CD4-positive, alpha-beta T cell (primary cell): ENCODE measurements around the gene TAGLN2. TPM values are rescaled to one million over a fixed set of nuclear protein-coding genes. Genes with fewer than 3 reads are reported as not detected.

ENCODE experiments used
- ATAC-seq: fragments of 200-7000 bp; cut with Tn5 transposase; one replicate; pipeline ENCODE4 v1.10.0; 2022; ENCODE audit warnings: mild to moderate bottlenecking; ENCODE audit not compliant: poor library complexity
- CTCF ChIA-PET: fragments of 350-600 bp; sonication (Branson Sonifier 250); formaldehyde crosslinking; loops from one replicate; lab custom pipeline; 2021; ENCODE audit warnings: antibody characterized with exemption, inconsistent platforms; lab: Charles Lee
- POLR2A ChIA-PET: fragments of 350-600 bp; sonication (Branson Sonifier 250); formaldehyde crosslinking; loops from one replicate; lab custom pipeline; 2021; ENCODE audit warnings: antibody characterized with exemption, inconsistent platforms; lab: Charles Lee
- DNase-seq, 14 experiments: peaks; one replicate each; pipeline ENCODE4 v3.0.0-alpha.2; 2013 to 2020; ENCODE audit warnings: mixed read lengths in 2 of 14
- H3K27ac ChIP-seq, 2 donors: one replicate each; pipeline versions ENCODE4 v1.5.1 to v1.7.0; 2013; ENCODE audit warnings: low read length in 2 of 2, low read depth in 1 of 2, mild to moderate bottlenecking in 1 of 2
- H3K27me3 ChIP-seq, 2 experiments: 1 replicate in 1 of 2; 2 replicates in 1 of 2; pipeline versions ENCODE4 v1.6.1 to v1.7.0; 2013; ENCODE audit warnings: low read length in 2 of 2, control low read depth in 1 of 2, mild to moderate bottlenecking in 1 of 2, moderate library complexity in 1 of 2; ENCODE audit not compliant: insufficient read depth in 2 of 2, control insufficient read depth in 1 of 2
- H3K36me3 ChIP-seq: one replicate; pipeline ENCODE4 v1.6.1; 2013; ENCODE audit warnings: low read length, control low read depth; ENCODE audit not compliant: insufficient read depth
- H3K4me1 ChIP-seq: one replicate; pipeline ENCODE4 v1.6.1; 2013; ENCODE audit warnings: low read length, control low read depth; ENCODE audit not compliant: insufficient read depth
- H3K4me3 ChIP-seq: one replicate; pipeline ENCODE4 v1.5.1; 2013; ENCODE audit warnings: mild to moderate bottlenecking, low read length, moderate library complexity
- H3K9me3 ChIP-seq, 2 experiments: 1 replicate in 1 of 2; 2 replicates in 1 of 2; pipeline versions ENCODE4 v1.6.1 to v1.7.0; 2013; ENCODE audit warnings: low read length in 2 of 2, mild to moderate bottlenecking in 2 of 2, control low read depth in 1 of 2, moderate library complexity in 1 of 2; ENCODE audit not compliant: control insufficient read depth in 1 of 2, insufficient read depth in 1 of 2
- H3K27ac Mint-ChIP-seq: one replicate; pipeline ENCODE4 v1.8.0; 2020; ENCODE audit warnings: mixed read lengths
- H3K27me3 Mint-ChIP-seq: one replicate; pipeline ENCODE4 v1.8.0; 2021; ENCODE audit warnings: mixed read lengths
- H3K36me3 Mint-ChIP-seq: one replicate; pipeline ENCODE4 v1.8.0; 2021; ENCODE audit warnings: low read depth, mixed read lengths
- H3K4me1 Mint-ChIP-seq: one replicate; pipeline ENCODE4 v1.8.0; 2021; ENCODE audit warnings: low read depth, mixed read lengths
- H3K4me3 Mint-ChIP-seq: one replicate; pipeline ENCODE4 v1.8.0; 2020; ENCODE audit warnings: mild to moderate bottlenecking, mixed read lengths
- H3K9me3 Mint-ChIP-seq: one replicate; pipeline ENCODE4 v1.8.0; 2020; ENCODE audit warnings: mixed read lengths
- CTCF ChIP-seq: fragments of 200-600 bp; IDR thresholded peaks from one replicate; pipeline ENCODE4 v1.8.0; 2022; ENCODE audit warnings: antibody characterized with exemption, mild to moderate bottlenecking
- intact Hi-C, 2 experiments: fragments of 100-400 bp; cut with DNase I in 1 of 2; cut with micrococcal nuclease in 1 of 2; formaldehyde crosslinking; loops; one replicate each; pipeline versions ENCODE4 v1.15.1 to v1.9.0; 2023 to 2025; cut with DNase I, micrococcal nuclease
- total RNA-seq, 174 experiments: library from RNA in 2 of 174; stranded (reverse) in 2 of 174; gene quantifications; one replicate each; pipeline ENCODE4 v1.2.3 and lab custom pipeline; 2021 to 2026

The TAGLN2 gene
- total RNA-seq, 2 experiments from 2014 or later, result 301 to 311 TPM

DNA sequence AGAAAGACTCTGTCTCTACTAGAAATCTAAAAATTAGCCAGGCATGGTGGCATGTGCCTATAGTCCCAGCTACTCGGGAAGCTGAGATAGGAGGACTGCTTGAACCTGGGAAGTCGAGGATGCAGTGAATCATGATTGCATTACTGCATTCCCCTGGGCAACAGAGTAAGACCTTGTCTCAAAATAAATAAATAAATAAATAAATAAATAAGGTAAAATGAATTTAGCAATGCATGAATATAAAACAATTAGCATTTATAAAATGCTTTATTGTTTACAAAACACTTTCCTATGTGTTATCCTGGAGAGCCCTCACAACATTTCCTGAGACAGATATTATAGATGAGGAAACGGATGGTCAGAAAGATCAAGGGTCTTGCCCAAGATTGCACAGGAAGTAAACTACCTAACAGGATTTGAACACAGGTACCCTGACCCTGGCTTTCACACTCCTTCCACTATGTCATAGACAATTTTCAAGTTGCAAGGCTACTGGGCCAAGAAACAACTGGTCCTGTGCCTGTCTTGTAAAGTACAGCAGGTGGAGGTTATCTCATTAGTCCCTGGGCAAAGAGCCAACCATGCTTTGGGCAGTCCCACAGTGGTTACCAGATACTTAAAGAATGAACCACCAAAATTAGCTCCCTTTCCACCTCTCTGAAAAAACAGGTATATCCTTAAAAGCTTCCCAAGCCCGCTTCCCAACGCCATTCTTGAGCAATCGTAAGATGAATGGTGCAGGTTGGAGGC is 47.4 kb downstream of the TAGLN2 start:
- Histone ChIP-seq H3K9me3 (no peaks in the 10 kb centered on the region), H3K36me3 (no peaks in the 10 kb centered on the region), H3K27ac (no peak overlapping the region), H3K27me3 (no peaks in the 10 kb centered on the region), H3K4me3 (no peak overlapping the region), H3K4me1 (peaks cover 6% of the 10 kb centered on the region)
- H3K4me1 Mint-ChIP-seq, result no peaks in the 10 kb centered on the region
- no peak overlapping the region for H3K4me3 Mint-ChIP-seq
- intact Hi-C loops, result no loop called here
- no peak for TF ChIP-seq CTCF
- CTCF ChIA-PET, result no interaction called here
- no peak overlapping the region for H3K27ac Mint-ChIP-seq
- POLR2A ChIA-PET, result no interaction called here
- DNase-seq (no peak), ATAC-seq (no peak)
- H3K36me3 Mint-ChIP-seq, result no peaks in the 10 kb centered on the region
- no peaks in the 10 kb centered on the region for H3K9me3 Mint-ChIP-seq
- H3K27me3 Mint-ChIP-seq, result no peaks in the 10 kb centered on the region

- ChIA-PET POLR2A (no interaction called here), CTCF (interaction anchor here (1.5 kb wide), 1 partner anchor 13 kb away, joined by 3 read pairs; no protein-coding TSS in a partner anchor)
- intact Hi-C loops, result no loop called here
- Histone ChIP-seq H3K27me3 (no peaks in the 10 kb centered on the region), H3K36me3 (no peaks in the 10 kb centered on the region), H3K4me1 (no peaks in the 10 kb centered on the region), H3K4me3 (no peak overlapping the region), H3K27ac (no peak overlapping the region), H3K9me3 (no peaks in the 10 kb centered on the region)
- H3K9me3 Mint-ChIP-seq, result no peaks in the 10 kb centered on the region
- H3K4me1 Mint-ChIP-seq, result no peaks in the 10 kb centered on the region
- H3K27ac Mint-ChIP-seq, result no peak overlapping the region
- H3K36me3 Mint-ChIP-seq, result no peaks in the 10 kb centered on the region
- ATAC-seq (no peak), DNase-seq (no peak)
- no peak for TF ChIP-seq CTCF
- H3K27me3 Mint-ChIP-seq, result peaks cover 3% of the 10 kb centered on the region
- no peak overlapping the region for H3K4me3 Mint-ChIP-seq
These were observed 51.7 kb downstream of the TAGLN2 start for GRCh38 chr1:159873530-159874143.

DNA sequence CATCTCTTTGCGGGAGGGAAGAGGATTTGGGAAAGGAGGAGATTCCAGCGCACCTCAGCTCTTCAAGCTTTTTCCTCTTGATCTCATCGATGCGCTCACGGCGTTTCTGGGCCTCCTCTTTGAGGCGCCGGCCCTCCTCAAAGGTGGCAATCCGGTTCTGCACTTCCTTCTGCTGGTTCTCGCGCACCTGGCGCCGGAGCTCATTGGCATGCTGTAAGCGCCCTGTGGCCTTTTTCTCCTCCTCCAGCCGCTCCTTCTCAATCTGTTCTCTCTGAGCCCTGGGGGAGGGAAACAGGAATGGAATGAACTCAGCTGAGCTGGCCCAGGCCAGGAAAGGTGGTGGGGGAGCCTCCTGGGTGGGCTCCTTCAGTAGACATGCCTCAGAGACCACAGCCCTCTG is 52.4 kb downstream of the TAGLN2 start:
- H3K4me1 ChIP-seq, result no peaks in the 10 kb centered on the region
- no peaks in the 10 kb centered on the region for H3K36me3 Mint-ChIP-seq
- no peak for TF ChIP-seq CTCF
- ChIA-PET POLR2A (no interaction called here), CTCF (interaction anchor here (1.5 kb wide), 1 partner anchor 12 kb away, joined by 3 read pairs; no protein-coding TSS in a partner anchor)
- H3K27ac ChIP-seq, result no peak overlapping the region
- H3K4me3 ChIP-seq, result no peak overlapping the region
- no peaks in the 10 kb centered on the region for H3K36me3 ChIP-seq
- ATAC-seq (no peak), DNase-seq (no peak)
- peaks cover 3% of the 10 kb centered on the region for H3K27me3 Mint-ChIP-seq
- no peaks in the 10 kb centered on the region for H3K27me3 ChIP-seq
- H3K4me1 Mint-ChIP-seq, result no peaks in the 10 kb centered on the region
- no peak overlapping the region for H3K4me3 Mint-ChIP-seq
- no peak overlapping the region for H3K27ac Mint-ChIP-seq
- no peaks in the 10 kb centered on the region for H3K9me3 Mint-ChIP-seq
- H3K9me3 ChIP-seq, result no peaks in the 10 kb centered on the region
- intact Hi-C loops, result no loop called here
